Stimulated activated CD8-positive, alpha-beta memory T cell treated with anti-CD3 and anti-CD28 coated beads, Interleukin-4, amount 100 ng/mL, for 24 hours (primary cell): ENCODE measurements around the gene FOXO4.

Experiments
- DNase-seq: peaks from one replicate; pipeline ENCODE4 v3.0.0-alpha.2; 2020; ENCODE audit warnings: low read depth

Gene FOXO4

GRCh38 chrX:71143508-71143907 lies 47.9 kb downstream of the FOXO4 start:
- DNase-seq, result no peak

GRCh38 chrX:71144651-71145050 lies 49.0 kb downstream of the FOXO4 start, which contains the start of gene NLGN3:
Gene NLGN3, plus strand, starts transcription at chrX:71144841. Its CDS starts 2,909 bp downstream, at chrX:71147750.
- no peak for DNase-seq

GRCh38 chrX:71147496-71148277 lies 52.0 kb downstream of the FOXO4 start:
- DNase-seq, result no peak

- DNase-seq, result no peak
Observed at GRCh38 chrX:71148278-71148663, 52.6 kb downstream of the FOXO4 start.

GRCh38 chrX:71151366-71151765 lies 55.7 kb downstream of the FOXO4 start:
- DNase-seq, result no peak
